GM18502 (cell line): Measurements from ENCODE around the gene LRRC4C.
A peak's percentile ranks its signal among the peaks of the same experiment; 100 is the strongest.

Source experiments
- ATAC-seq: cut with Tn5 transposase; IDR thresholded peaks from one replicate; pipeline ENCODE4 v1.9.1; 2021; ENCODE audit warnings: mild to moderate bottlenecking; ENCODE audit not compliant: unreplicated experiment, poor library complexity

LRRC4C gene

GRCh38 chr11:41419901-41420300, 39.6 kb downstream of the LRRC4C start:
- ATAC-seq: no peak

- ATAC-seq: no peak
Observed at GRCh38 chr11:41414771-41415440, 44.5 kb downstream of the LRRC4C start.

GRCh38 chr11:41413843-41414242, 45.6 kb downstream of the LRRC4C start:
- ATAC-seq: peak; percentile 98

- ATAC-seq: no peak
Observed at GRCh38 chr11:41405812-41406211, 53.6 kb downstream of the LRRC4C start.

GRCh38 chr11:41404109-41404508, 55.3 kb downstream of the LRRC4C start:
- no peak for ATAC-seq

- no peak for ATAC-seq
Observed at GRCh38 chr11:41403458-41403857, 56.0 kb downstream of the LRRC4C start.

- ATAC-seq: no peak
Observed at GRCh38 chr11:41400819-41401382, 58.6 kb downstream of the LRRC4C start.

GRCh38 chr11:41400124-41400523, 59.3 kb downstream of the LRRC4C start:
- no peak for ATAC-seq

GRCh38 chr11:41399323-41399722, 60.1 kb downstream of the LRRC4C start:
- ATAC-seq: no peak

- no peak for ATAC-seq
Observed at GRCh38 chr11:41398175-41398574, 61.3 kb downstream of the LRRC4C start.

- no peak for ATAC-seq
Observed at GRCh38 chr11:41394521-41395195, 64.8 kb downstream of the LRRC4C start.

- ATAC-seq: no peak
Observed at GRCh38 chr11:41392596-41392995, 66.9 kb downstream of the LRRC4C start.

- no peak for ATAC-seq
Observed at GRCh38 chr11:41389623-41390130, 69.8 kb downstream of the LRRC4C start.

GRCh38 chr11:41384329-41384728, 75.1 kb downstream of the LRRC4C start:
- ATAC-seq: no peak

GRCh38 chr11:41383768-41384167, 75.7 kb downstream of the LRRC4C start:
- no peak for ATAC-seq

GRCh38 chr11:41382927-41383326, 76.5 kb downstream of the LRRC4C start:
- no peak for ATAC-seq

- no peak for ATAC-seq
Observed at GRCh38 chr11:41379084-41379483, 80.4 kb downstream of the LRRC4C start.

GRCh38 chr11:41377709-41378394, 81.6 kb downstream of the LRRC4C start:
- no peak for ATAC-seq

- no peak for ATAC-seq
Observed at GRCh38 chr11:41351825-41352224, 107.6 kb downstream of the LRRC4C start.

- no peak for ATAC-seq
Observed at GRCh38 chr11:41346042-41346441, 113.4 kb downstream of the LRRC4C start.
